GM23338 (cell line): ENCODE measurements around the gene FASLG. TPM values are rescaled to one million over a fixed set of nuclear protein-coding genes. Genes with fewer than 3 reads are reported as not detected.

Source experiments
- ATAC-seq: fragments of 200-7000 bp; cut with Tn5 transposase; 3 replicates; pipeline ENCODE4 v1.9.1; 2020
- DNase-seq: peaks from one replicate; pipeline ENCODE4 v3.0.0-alpha.2; 2015; ENCODE audit warnings: low spot score
- H2AFZ ChIP-seq: fragments of 200-600 bp; sonication (generic); 2 replicates; pipeline ENCODE4 v1.8.0; 2016; ENCODE audit warnings: antibody characterized with exemption, mild to moderate bottlenecking, moderate library complexity
- H3F3A ChIP-seq: fragments of 200-600 bp; sonication (generic); replicated peaks from 2 replicates; pipeline ENCODE4 v1.8.0; 2017; ENCODE audit warnings: antibody characterized with exemption, mixed run types, low read depth
- H3K27ac ChIP-seq: fragments of 200-600 bp; sonication (generic); 2 replicates; pipeline ENCODE4 v1.6.1; 2016; ENCODE audit warnings: low read depth
- H3K27me3 ChIP-seq: fragments of 200-600 bp; sonication (generic); 2 replicates; pipeline ENCODE4 v1.8.0; 2016; ENCODE audit warnings: mild to moderate bottlenecking, mixed run types, moderate library complexity; ENCODE audit not compliant: insufficient read depth
- H3K36me3 ChIP-seq: fragments of 200-600 bp; sonication (generic); 2 replicates; pipeline ENCODE4 v1.8.0; 2016; ENCODE audit warnings: mild to moderate bottlenecking; ENCODE audit not compliant: insufficient read depth
- H3K4me1 ChIP-seq: fragments of 200-600 bp; sonication (generic); 2 replicates; pipeline ENCODE4 v1.8.0; 2016; ENCODE audit warnings: mild to moderate bottlenecking, moderate library complexity; ENCODE audit not compliant: insufficient read depth
- H3K4me2 ChIP-seq: fragments of 200-600 bp; sonication (generic); 2 replicates; pipeline ENCODE4 v1.7.1; 2017; ENCODE audit warnings: mixed run types
- H3K4me3 ChIP-seq: fragments of 200-600 bp; sonication (generic); 2 replicates; pipeline ENCODE4 v1.6.1; 2016; ENCODE audit warnings: mixed run types
- H3K79me2 ChIP-seq: fragments of 200-600 bp; sonication (generic); replicated peaks from 2 replicates; pipeline ENCODE4 v1.8.0; 2017; ENCODE audit warnings: mild to moderate bottlenecking; ENCODE audit not compliant: insufficient read depth
- H3K9me2 ChIP-seq: fragments of 200-600 bp; sonication (generic); 2 replicates; pipeline ENCODE4 v1.8.0; 2017; ENCODE audit not compliant: insufficient read depth
- H4K20me1 ChIP-seq: fragments of 200-600 bp; sonication (generic); replicated peaks from 2 replicates; pipeline ENCODE4 v1.8.0; 2017; ENCODE audit warnings: mild to moderate bottlenecking; ENCODE audit not compliant: insufficient read depth
- H3K27ac Mint-ChIP-seq: 2 replicates; pipeline ENCODE4 v1.8.0; 2020; ENCODE audit warnings: inconsistent platforms, mild to moderate bottlenecking, moderate library complexity, mixed read lengths
- H3K27me3 Mint-ChIP-seq: 3 replicates; pipeline ENCODE4 v1.8.0; 2022; ENCODE audit warnings: low read depth, mild to moderate bottlenecking, moderate library complexity, mixed read lengths, inconsistent platforms; ENCODE audit not compliant: insufficient read depth, poor library complexity
- H3K36me3 Mint-ChIP-seq: 3 replicates; pipeline ENCODE4 v1.8.0; 2021; ENCODE audit warnings: low read depth, mild to moderate bottlenecking, inconsistent platforms, moderate library complexity, mixed read lengths
- H3K4me1 Mint-ChIP-seq: 3 replicates; pipeline ENCODE4 v1.8.0; 2020; ENCODE audit warnings: mild to moderate bottlenecking, inconsistent platforms, mixed read lengths
- H3K4me3 Mint-ChIP-seq: 3 replicates; pipeline ENCODE4 v1.8.0; 2021; ENCODE audit warnings: moderate library complexity, mild to moderate bottlenecking, inconsistent platforms, mixed read lengths
- H3K9me3 Mint-ChIP-seq: 3 replicates; pipeline ENCODE4 v1.8.0; 2020; ENCODE audit warnings: moderate library complexity, mild to moderate bottlenecking, inconsistent platforms, mixed read lengths
- CREB1 ChIP-seq: fragments of 250-450 bp; sonication (Bioruptor Pico); IDR thresholded peaks from 2 replicates; pipeline ENCODE4 v1.5.0; 2020; ENCODE audit warnings: low read depth, mild to moderate bottlenecking, moderate library complexity
- ETS1 ChIP-seq: IDR thresholded peaks from 2 replicates; pipeline ENCODE4 v1.6.1; 2016; ENCODE audit warnings: antibody characterized with exemption
- EZH2 ChIP-seq: fragments of 200-600 bp; sonication (generic); IDR thresholded peaks from one replicate; pipeline ENCODE4 v1.8.0; 2017; ENCODE audit warnings: antibody characterized with exemption, mild to moderate bottlenecking, low read depth; ENCODE audit not compliant: unreplicated experiment
- EZH2phosphoT487 ChIP-seq: fragments of 200-600 bp; sonication (generic); IDR thresholded peaks from one replicate; pipeline ENCODE4 v1.8.1; 2018; ENCODE audit warnings: antibody characterized with exemption; ENCODE audit not compliant: unreplicated experiment
- JUNB ChIP-seq: IDR thresholded peaks from one replicate; pipeline ENCODE4 v1.6.1; 2016; ENCODE audit warnings: antibody characterized with exemption; ENCODE audit not compliant: unreplicated experiment
- NANOG ChIP-seq: IDR thresholded peaks from 2 replicates; pipeline ENCODE4 v1.6.1; 2016; ENCODE audit warnings: antibody characterized with exemption, borderline replicate concordance
- POLR2AphosphoS5 ChIP-seq: IDR thresholded peaks from 2 replicates; pipeline ENCODE4 v1.6.1; 2016; ENCODE audit warnings: antibody characterized with exemption, low read depth
- STAT1 ChIP-seq: IDR thresholded peaks from one replicate; pipeline ENCODE4 v1.6.1; 2016; ENCODE audit warnings: antibody characterized with exemption; ENCODE audit not compliant: unreplicated experiment
- ZNF114 ChIP-seq: fragments of 250-450 bp; sonication (Bioruptor Pico); IDR thresholded peaks from 2 replicates; pipeline ENCODE4 v1.5.0; 2020; ENCODE audit warnings: mild to moderate bottlenecking, moderate library complexity
- ZNF331 ChIP-seq: fragments of 250-450 bp; sonication (Bioruptor Pico); IDR thresholded peaks from 2 replicates; pipeline ENCODE4 v1.5.0; 2020; ENCODE audit warnings: low read depth, mild to moderate bottlenecking, moderate library complexity
- ZNF462 ChIP-seq: fragments of 250-450 bp; sonication (Bioruptor Pico); IDR thresholded peaks from 2 replicates; pipeline ENCODE4 v1.5.0; 2020; ENCODE audit warnings: mild to moderate bottlenecking, moderate library complexity
- polyA plus RNA-seq: library from polyadenylated mRNA; unstranded; fragments of >200 nt; fragmentation: Nextera tagmentation; extraction: Ambion mirVana; gene quantifications from 2 replicates; pipeline ENCODE4 v1.2.1, GENCODE V29; 2016
- total RNA-seq: library from RNA; depleted of rRNA; stranded (reverse); fragments of >200 nt; shearing (Covaris generic); gene quantifications from 2 replicates; pipeline ENCODE4 v1.2.3, GENCODE V29; 2014
- TF ChIP-seq, protein P1 (sequence below), 2 experiments: fragments of 200-600 bp in 1 of 2; sonication (generic) in 1 of 2; conservative IDR thresholded peaks; 2 replicates each; pipeline versions ENCODE4 v1.5.1 to v1.6.1; 2016 to 2017; ENCODE audit warnings: antibody characterized with exemption in 2 of 2, low read depth in 2 of 2, mild to moderate bottlenecking in 2 of 2, moderate library complexity in 1 of 2
- TF ChIP-seq, protein P2 (sequence below): IDR thresholded peaks from one replicate; pipeline ENCODE4 v1.6.1; 2018; ENCODE audit warnings: antibody characterized with exemption; ENCODE audit not compliant: unreplicated experiment

Gene FASLG
- total and polyA plus RNA-seq, 2 experiments from 2014 or later: not detected

DNA sequence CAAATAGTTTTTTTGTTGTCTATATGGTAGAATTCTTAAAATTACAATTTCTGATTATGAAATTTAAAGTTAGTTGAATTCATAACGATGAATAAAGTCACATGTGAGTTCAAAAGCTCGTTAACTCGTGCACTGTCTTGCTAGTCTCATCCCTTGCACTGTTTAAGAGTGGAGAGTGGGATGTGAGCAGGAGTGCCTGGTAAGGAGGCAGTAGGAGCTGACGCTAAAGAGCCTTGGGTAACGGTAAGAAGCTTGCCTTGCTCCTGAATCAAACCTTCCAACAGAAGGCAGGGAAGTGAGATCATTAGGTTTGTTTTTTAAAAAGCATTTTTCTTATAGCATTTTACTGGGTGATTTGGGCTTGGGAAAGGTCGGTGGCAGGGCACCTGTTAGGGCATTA, 2.3 kb upstream of the FASLG start (continued):
- TF ChIP-seq EZH2phosphoT487: no peak
- no peak for TF ChIP-seq ZNF114 (CRISPR knock-in tag)
- TF ChIP-seq JUNB: no peak
- no peak for TF ChIP-seq EZH2

GRCh38 chr1:172657586-172657985, 1.3 kb upstream of the FASLG start:
- no peak overlapping the region for H3K4me3 ChIP-seq
- H3K27ac Mint-ChIP-seq: no peak overlapping the region
- no peaks in the 10 kb centered on the region for H3K9me2 ChIP-seq
- H3F3A ChIP-seq: no peaks in the 10 kb centered on the region
- no peaks in the 10 kb centered on the region for H3K36me3 ChIP-seq
- no peaks in the 10 kb centered on the region for H3K79me2 ChIP-seq
- H3K27me3 Mint-ChIP-seq: peaks cover 4% of the 10 kb centered on the region
- no peak overlapping the region for H3K4me3 Mint-ChIP-seq
- no peaks in the 10 kb centered on the region for H3K27me3 ChIP-seq
- ATAC-seq (no peak), DNase-seq (no peak)
- TF ChIP-seq NANOG (no peak), EZH2 (no peak), ZNF331 (CRISPR knock-in tag) (no peak), STAT1 (no peak), POLR2AphosphoS5 (no peak), ZNF462 (CRISPR knock-in tag) (no peak), ETS1 (no peak), CREB1 (CRISPR knock-in tag) (no peak), JUNB (no peak), ZNF114 (CRISPR knock-in tag) (no peak), EZH2phosphoT487 (no peak)
- TF ChIP-seq, protein P1, sequence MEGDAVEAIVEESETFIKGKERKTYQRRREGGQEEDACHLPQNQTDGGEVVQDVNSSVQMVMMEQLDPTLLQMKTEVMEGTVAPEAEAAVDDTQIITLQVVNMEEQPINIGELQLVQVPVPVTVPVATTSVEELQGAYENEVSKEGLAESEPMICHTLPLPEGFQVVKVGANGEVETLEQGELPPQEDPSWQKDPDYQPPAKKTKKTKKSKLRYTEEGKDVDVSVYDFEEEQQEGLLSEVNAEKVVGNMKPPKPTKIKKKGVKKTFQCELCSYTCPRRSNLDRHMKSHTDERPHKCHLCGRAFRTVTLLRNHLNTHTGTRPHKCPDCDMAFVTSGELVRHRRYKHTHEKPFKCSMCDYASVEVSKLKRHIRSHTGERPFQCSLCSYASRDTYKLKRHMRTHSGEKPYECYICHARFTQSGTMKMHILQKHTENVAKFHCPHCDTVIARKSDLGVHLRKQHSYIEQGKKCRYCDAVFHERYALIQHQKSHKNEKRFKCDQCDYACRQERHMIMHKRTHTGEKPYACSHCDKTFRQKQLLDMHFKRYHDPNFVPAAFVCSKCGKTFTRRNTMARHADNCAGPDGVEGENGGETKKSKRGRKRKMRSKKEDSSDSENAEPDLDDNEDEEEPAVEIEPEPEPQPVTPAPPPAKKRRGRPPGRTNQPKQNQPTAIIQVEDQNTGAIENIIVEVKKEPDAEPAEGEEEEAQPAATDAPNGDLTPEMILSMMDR (conservative IDR thresholded peaks at IDR 0.05; ENCODE audit: low read depth in 2 of 2): no peak
- TF ChIP-seq, protein P2, sequence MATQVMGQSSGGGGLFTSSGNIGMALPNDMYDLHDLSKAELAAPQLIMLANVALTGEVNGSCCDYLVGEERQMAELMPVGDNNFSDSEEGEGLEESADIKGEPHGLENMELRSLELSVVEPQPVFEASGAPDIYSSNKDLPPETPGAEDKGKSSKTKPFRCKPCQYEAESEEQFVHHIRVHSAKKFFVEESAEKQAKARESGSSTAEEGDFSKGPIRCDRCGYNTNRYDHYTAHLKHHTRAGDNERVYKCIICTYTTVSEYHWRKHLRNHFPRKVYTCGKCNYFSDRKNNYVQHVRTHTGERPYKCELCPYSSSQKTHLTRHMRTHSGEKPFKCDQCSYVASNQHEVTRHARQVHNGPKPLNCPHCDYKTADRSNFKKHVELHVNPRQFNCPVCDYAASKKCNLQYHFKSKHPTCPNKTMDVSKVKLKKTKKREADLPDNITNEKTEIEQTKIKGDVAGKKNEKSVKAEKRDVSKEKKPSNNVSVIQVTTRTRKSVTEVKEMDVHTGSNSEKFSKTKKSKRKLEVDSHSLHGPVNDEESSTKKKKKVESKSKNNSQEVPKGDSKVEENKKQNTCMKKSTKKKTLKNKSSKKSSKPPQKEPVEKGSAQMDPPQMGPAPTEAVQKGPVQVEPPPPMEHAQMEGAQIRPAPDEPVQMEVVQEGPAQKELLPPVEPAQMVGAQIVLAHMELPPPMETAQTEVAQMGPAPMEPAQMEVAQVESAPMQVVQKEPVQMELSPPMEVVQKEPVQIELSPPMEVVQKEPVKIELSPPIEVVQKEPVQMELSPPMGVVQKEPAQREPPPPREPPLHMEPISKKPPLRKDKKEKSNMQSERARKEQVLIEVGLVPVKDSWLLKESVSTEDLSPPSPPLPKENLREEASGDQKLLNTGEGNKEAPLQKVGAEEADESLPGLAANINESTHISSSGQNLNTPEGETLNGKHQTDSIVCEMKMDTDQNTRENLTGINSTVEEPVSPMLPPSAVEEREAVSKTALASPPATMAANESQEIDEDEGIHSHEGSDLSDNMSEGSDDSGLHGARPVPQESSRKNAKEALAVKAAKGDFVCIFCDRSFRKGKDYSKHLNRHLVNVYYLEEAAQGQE: no peak
- no peaks in the 10 kb centered on the region; the same call in 2 of the 3 replicates for H3K4me1 Mint-ChIP-seq
- H3K9me3 Mint-ChIP-seq: no peaks in the 10 kb centered on the region
- no peak overlapping the region for H3K4me2 ChIP-seq
- H2AFZ ChIP-seq: no peak overlapping the region
- no peaks in the 10 kb centered on the region for H3K36me3 Mint-ChIP-seq
- no peaks in the 10 kb centered on the region for H4K20me1 ChIP-seq
- no peak overlapping the region for H3K27ac ChIP-seq
- no peaks in the 10 kb centered on the region for H3K4me1 ChIP-seq
